PC-3 (cell line): ENCODE measurements around the gene BRF1. TPM values are rescaled to one million over a fixed set of nuclear protein-coding genes. Genes with fewer than 3 reads are reported as not detected.

Experiments used
- ATAC-seq: fragments of 200-7000 bp; cut with Tn5 transposase; 2 replicates; pipeline ENCODE4 v1.9.1; 2020; ENCODE audit warnings: mild to moderate bottlenecking, moderate library complexity
- BruUV-seq: library from RNA; stranded (reverse); fragments of 400-500 nt; replicated peaks from 2 replicates; lab custom pipeline; 2021; lab: Mats Ljungman, UMichigan
- CTCF ChIA-PET: fragments of 300-600 bp; sonication (Branson Sonifier 250); formaldehyde crosslinking; loops from one replicate; lab custom pipeline; 2022; ENCODE audit warnings: antibody characterized with exemption; lab: Charles Lee
- POLR2A ChIA-PET: fragments of 300-600 bp; sonication (Branson Sonifier 250); formaldehyde crosslinking; loops from one replicate; lab custom pipeline; 2022; ENCODE audit warnings: antibody characterized with exemption; ENCODE audit not compliant: unreplicated experiment; lab: Charles Lee
- DNase-seq: peaks from one replicate; pipeline ENCODE4 v3.0.0-alpha.2; 2015
- H2AFZ ChIP-seq: fragments of 300-600 bp; sonication (generic); 2 replicates; pipeline ENCODE4 v1.6.0; 2016; ENCODE audit warnings: antibody characterized with exemption, low read length
- H3F3A ChIP-seq: fragments of 300-600 bp; sonication (generic); one replicate; pipeline ENCODE4 v1.6.0; 2017; ENCODE audit warnings: antibody characterized with exemption, low read length, control low read depth, mild to moderate bottlenecking; ENCODE audit not compliant: unreplicated experiment
- H3K27ac ChIP-seq: fragments of 300-600 bp; sonication (generic); 2 replicates; pipeline ENCODE4 v1.5.1; 2016; ENCODE audit warnings: mild to moderate bottlenecking, low read length
- H3K27me3 ChIP-seq: fragments of 300-600 bp; sonication (generic); 2 replicates; pipeline ENCODE4 v1.6.1; 2016; ENCODE audit warnings: low read length, mixed read lengths
- H3K36me3 ChIP-seq: fragments of 300-600 bp; sonication (generic); 2 replicates; pipeline ENCODE4 v1.6.1; 2016; ENCODE audit warnings: low read depth, mixed run types, low read length, mixed read lengths
- H3K4me1 ChIP-seq: fragments of 300-600 bp; sonication (generic); 2 replicates; pipeline ENCODE4 v1.5.1; 2016; ENCODE audit warnings: low read length; ENCODE audit not compliant: insufficient read depth
- H3K4me2 ChIP-seq: fragments of 300-600 bp; sonication (generic); 2 replicates; pipeline ENCODE4 v1.6.0; 2016; ENCODE audit warnings: low read length
- H3K4me3 ChIP-seq: fragments of 300-600 bp; sonication (generic); 2 replicates; pipeline ENCODE4 v1.5.1; 2016; ENCODE audit warnings: mild to moderate bottlenecking, low read length, mixed read lengths
- H3K79me2 ChIP-seq: fragments of 300-600 bp; sonication (generic); 2 replicates; pipeline ENCODE4 v1.6.1; 2017; ENCODE audit warnings: low read length, mixed read lengths
- H3K9ac ChIP-seq: fragments of 300-600 bp; sonication (generic); 2 replicates; pipeline ENCODE4 v1.6.0; 2016; ENCODE audit warnings: mild to moderate bottlenecking, low read length
- H3K9me2 ChIP-seq: fragments of 300-600 bp; sonication (generic); replicated peaks from 2 replicates; pipeline ENCODE4 v1.6.1; 2016; ENCODE audit warnings: mixed run types, low read length, mixed read lengths
- H3K9me3 ChIP-seq: fragments of 300-600 bp; sonication (generic); 2 replicates; pipeline ENCODE4 v1.6.1; 2016; ENCODE audit warnings: low read length, mixed read lengths
- H4K20me1 ChIP-seq: fragments of 300-600 bp; sonication (generic); 2 replicates; pipeline ENCODE4 v1.6.1; 2016; ENCODE audit warnings: low read length, mixed read lengths
- EZH2 ChIP-seq: fragments of 300-600 bp; sonication (generic); IDR thresholded peaks from one replicate; pipeline ENCODE4 v1.6.1; 2017; ENCODE audit warnings: antibody characterized with exemption, mild to moderate bottlenecking, low read length; ENCODE audit not compliant: unreplicated experiment
- EZH2phosphoT487 ChIP-seq: fragments of 300-600 bp; sonication (generic); IDR thresholded peaks from 2 replicates; pipeline ENCODE4 v1.6.1; 2018; ENCODE audit warnings: mild to moderate bottlenecking, antibody characterized with exemption, low read length, borderline replicate concordance
- intact Hi-C: fragments of 100-400 bp; cut with micrococcal nuclease; formaldehyde crosslinking; loops from 2 replicates; pipeline ENCODE4 v1.9.0; 2023
- total RNA-seq: library from RNA; depleted of rRNA; stranded (reverse); fragments of >200 nt; gene quantifications from 2 replicates; pipeline ENCODE4 v1.2.3, GENCODE V29; 2014
- TF ChIP-seq, protein P1 (sequence below): fragments of 300-600 bp; sonication (generic); conservative IDR thresholded peaks from 2 replicates; pipeline ENCODE4 v1.5.1; 2017; ENCODE audit warnings: antibody characterized with exemption, low read depth, mild to moderate bottlenecking, low read length

BRF1 gene
- total RNA-seq, 1 experiment from 2014 or later = 55.8 TPM

GRCh38 chr14:105330491-105330895 is 29.7 kb upstream of the BRF1 start:
- Histone ChIP-seq H3K4me1 (peaks cover 4% of the 10 kb centered on the region; the same call in 1 of the 2 replicates), H4K20me1 (no peaks in the 10 kb centered on the region; the same call in 1 of the 2 replicates), H3K36me3 (no peaks in the 10 kb centered on the region), H3K9me2 (no peaks in the 10 kb centered on the region), H3F3A (no peaks in the 10 kb centered on the region), H3K27ac (no peak overlapping the region), H3K9ac (no peak overlapping the region), H3K4me2 (no peak overlapping the region), H3K9me3 (no peaks in the 10 kb centered on the region), H2AFZ (no peak overlapping the region), H3K27me3 (no peaks in the 10 kb centered on the region), H3K79me2 (peaks cover 37% of the 10 kb centered on the region; the same call in 1 of the 2 replicates), H3K4me3 (no peak overlapping the region)
- no TSS peak for BruUV-seq
- CTCF ChIA-PET = no interaction called here
- TF ChIP-seq EZH2phosphoT487 (no peak), EZH2 (no peak)
- TF ChIP-seq, protein P1, sequence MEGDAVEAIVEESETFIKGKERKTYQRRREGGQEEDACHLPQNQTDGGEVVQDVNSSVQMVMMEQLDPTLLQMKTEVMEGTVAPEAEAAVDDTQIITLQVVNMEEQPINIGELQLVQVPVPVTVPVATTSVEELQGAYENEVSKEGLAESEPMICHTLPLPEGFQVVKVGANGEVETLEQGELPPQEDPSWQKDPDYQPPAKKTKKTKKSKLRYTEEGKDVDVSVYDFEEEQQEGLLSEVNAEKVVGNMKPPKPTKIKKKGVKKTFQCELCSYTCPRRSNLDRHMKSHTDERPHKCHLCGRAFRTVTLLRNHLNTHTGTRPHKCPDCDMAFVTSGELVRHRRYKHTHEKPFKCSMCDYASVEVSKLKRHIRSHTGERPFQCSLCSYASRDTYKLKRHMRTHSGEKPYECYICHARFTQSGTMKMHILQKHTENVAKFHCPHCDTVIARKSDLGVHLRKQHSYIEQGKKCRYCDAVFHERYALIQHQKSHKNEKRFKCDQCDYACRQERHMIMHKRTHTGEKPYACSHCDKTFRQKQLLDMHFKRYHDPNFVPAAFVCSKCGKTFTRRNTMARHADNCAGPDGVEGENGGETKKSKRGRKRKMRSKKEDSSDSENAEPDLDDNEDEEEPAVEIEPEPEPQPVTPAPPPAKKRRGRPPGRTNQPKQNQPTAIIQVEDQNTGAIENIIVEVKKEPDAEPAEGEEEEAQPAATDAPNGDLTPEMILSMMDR = no peak
- peak; percentile 45 for ATAC-seq
- DNase-seq = peak; percentile 20
- intact Hi-C loops = no loop called here
- POLR2A ChIA-PET = no interaction called here

DNA sequence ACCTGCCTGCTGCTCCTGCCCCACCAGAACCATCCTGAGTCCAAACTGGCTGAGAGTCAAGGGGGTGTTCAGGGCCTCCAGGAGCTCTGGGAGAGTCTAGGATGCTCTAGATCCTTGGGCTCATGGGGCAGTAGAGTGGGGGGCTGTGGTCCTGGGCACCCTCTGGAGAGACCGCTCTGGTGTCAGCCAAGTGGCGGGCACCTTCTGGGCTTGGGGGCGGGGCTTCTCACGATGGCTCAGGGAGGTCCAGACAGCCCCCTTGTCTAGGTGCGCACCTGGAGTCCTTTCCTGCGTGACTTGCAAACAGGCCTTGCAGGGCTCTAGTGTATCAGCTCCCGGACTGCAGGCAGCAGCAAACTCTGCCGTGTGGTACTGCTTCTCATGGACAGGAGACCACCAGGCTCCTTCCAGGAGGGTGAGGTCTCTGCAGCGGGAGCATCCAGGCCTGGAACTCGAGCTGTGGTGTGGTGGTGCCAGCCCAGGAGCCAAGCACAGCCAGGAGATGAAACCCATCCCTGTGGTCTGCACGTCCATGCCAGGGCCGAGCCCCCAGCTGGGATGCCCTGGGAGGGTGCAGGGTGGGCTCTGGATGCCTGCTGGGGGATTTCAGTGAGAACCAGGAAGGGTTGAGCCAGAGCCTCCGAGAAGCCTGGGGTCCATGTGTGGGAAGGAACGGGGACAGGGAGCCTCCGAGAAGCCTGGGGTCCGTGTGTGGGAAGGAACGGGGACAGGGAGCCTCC is 28.8 kb upstream of the BRF1 start:
- H3K4me2 ChIP-seq = no peak overlapping the region
- no peaks in the 10 kb centered on the region for H3K9me2 ChIP-seq
- POLR2A ChIA-PET = no interaction called here
- no peaks in the 10 kb centered on the region; the same call in 1 of the 2 replicates for H4K20me1 ChIP-seq
- peaks cover 38% of the 10 kb centered on the region for H3K79me2 ChIP-seq
- no peaks in the 10 kb centered on the region for H3F3A ChIP-seq
- no peaks in the 10 kb centered on the region for H3K36me3 ChIP-seq
- H3K9ac ChIP-seq = no peak overlapping the region
- no peak for ATAC-seq
- TF ChIP-seq EZH2phosphoT487 = no peak
- no peak for TF ChIP-seq EZH2
- TF ChIP-seq, protein P1 = no peak
- H3K4me3 ChIP-seq = no peak overlapping the region
- H3K9me3 ChIP-seq = no peaks in the 10 kb centered on the region
- H2AFZ ChIP-seq = no peak overlapping the region
- intact Hi-C loops = no loop called here
- DNase-seq = no peak
- H3K27me3 ChIP-seq = no peaks in the 10 kb centered on the region
- CTCF ChIA-PET = no interaction called here
- no peak overlapping the region for H3K27ac ChIP-seq
- BruUV-seq = no TSS peak
- peaks cover 4% of the 10 kb centered on the region; the same call in 1 of the 2 replicates for H3K4me1 ChIP-seq
